Erythroblast (primary cell): Measurements from ENCODE around the gene C15orf62.

ENCODE experiments used
- GATA1 ChIP-seq: IDR thresholded peaks from 2 replicates; pipeline ENCODE4 v1.6.1; 2011; ENCODE audit warnings: low read depth, mild to moderate bottlenecking, control low read depth, low read length, moderate library complexity
- POLR2A ChIP-seq: IDR thresholded peaks from 2 replicates; pipeline ENCODE4 v1.6.1; 2011; ENCODE audit warnings: mild to moderate bottlenecking, low read length

GRCh38 chr15:40787344-40787841, 17.6 kb downstream of the C15orf62 start:
- peak; percentile 37 for TF ChIP-seq POLR2A
- TF ChIP-seq GATA1, result no peak
